EL (cell line): ENCODE measurements around the gene NT5M.

ENCODE experiments used
- DNase-seq: peaks from one replicate; pipeline ENCODE4 v3.0.0-alpha.2; 2016

Gene NT5M

GRCh38 chr17:17343896-17344506 is 40.8 kb downstream of the NT5M start:
- no peak for DNase-seq

DNA sequence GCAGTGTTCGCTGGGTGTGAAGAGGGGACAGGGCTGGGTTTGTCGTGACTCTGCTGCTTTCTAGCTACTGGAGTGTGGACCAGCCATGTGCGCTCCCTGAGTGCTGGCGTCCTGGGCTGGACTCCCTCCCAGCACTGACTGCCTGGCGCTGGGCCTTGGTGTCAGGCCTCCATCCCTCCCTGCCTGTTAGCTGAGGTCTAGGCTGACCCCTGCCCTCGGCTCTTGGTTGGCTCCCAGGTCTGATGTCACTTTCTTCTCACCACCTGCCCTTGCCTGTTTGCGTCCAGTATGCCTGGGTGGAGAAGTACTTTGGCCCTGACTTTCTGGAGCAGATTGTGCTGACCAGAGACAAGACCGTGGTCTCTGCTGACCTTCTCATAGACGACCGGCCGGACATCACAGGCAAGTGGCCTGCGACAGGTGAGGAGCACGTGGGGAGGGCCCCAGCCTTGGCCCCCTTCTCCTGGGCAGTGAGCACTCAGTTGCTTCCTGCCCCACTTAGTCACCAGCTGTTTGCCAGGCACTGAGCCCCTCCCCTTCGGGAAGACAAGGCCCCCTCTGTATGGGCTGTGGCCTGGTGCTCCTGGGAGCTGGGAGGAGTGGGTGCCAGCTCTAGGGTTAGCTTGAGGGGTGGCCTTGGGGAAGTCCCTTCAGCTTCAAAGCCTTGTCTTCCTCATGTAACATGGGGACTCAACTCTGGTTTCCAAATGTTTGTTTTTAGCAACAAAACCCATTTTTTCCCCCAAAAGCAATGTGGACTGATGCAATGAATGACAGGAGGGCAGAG is 41.5 kb downstream of the NT5M start:
- DNase-seq = no peak

GRCh38 chr17:17345294-17345597 is 42.1 kb downstream of the NT5M start:
- no peak for DNase-seq

GRCh38 chr17:17345686-17346427 is 42.7 kb downstream of the NT5M start:
- no peak for DNase-seq

DNA sequence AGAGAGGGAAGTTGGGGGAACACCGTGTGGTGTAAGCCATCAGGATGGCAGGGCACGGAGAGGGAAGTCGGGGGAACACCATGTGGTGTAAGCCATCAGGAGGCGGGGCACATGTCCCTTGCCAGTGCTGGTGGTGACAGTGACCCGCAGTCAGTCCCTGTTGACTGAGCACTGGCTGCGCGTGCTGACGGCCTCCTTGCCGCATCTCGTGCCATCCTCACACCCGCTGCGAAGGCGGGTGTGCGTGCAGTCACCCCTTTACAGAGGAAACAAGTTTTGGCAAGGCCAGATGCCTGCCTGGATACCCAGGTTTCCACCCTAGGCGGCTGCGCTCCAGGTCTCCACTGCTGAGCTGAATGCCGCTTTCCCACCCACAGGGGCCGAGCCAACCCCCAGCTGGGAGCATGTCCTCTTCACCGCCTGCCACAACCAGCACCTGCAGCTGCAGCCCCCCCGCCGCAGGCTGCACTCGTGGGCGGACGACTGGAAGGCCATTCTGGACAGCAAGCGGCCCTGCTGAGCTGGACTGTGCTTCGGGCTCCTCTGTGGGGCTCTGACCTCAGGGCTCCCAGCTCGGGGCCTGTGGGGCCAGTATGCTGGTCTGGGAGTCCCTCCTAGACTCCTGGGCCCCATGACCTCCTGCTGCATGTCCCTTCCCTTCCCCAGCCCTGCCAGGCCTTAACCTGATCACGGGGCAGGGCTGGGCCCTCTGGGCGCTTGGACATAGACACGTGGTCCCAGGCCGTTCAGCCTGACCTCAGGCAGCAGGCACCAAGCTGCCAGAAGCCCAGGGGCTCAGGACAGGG is 43.5 kb downstream of the NT5M start:
- DNase-seq = no peak

DNA sequence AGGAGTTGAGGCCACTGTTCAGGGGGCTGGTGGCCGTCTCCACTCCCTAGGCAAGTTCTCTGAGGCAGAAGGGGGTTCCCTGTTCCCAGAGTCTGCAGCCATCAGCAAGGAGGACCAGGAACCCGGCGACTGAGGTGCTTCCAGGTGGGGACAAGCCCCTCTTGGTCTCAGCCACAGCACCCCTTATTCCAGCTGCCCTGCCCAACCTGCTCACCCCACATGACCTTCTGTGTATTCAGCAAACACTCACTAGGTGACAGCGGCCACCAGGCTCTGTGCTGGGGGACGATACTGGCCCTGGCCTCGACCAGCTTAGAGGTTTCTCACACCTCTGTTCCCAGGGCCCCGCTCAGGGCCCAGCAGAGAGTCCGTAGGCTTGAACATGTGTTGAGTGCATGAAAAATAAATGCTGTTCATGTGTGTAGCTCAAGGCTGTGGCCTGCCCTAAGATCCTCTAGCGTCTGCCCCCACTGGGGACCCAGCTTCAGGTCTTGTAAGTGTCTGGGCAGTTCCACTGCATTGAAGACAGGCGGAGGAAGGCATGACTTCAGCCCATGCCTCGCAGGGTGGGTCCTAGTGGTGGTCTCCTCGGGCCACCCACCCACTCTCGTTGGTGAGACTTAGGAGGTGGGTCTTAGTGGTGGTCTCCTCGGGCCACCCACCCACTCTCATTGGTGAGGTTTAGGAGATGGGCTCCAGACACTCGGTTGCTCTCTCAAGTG is 44.2 kb downstream of the NT5M start:
- DNase-seq = no peak

DNA sequence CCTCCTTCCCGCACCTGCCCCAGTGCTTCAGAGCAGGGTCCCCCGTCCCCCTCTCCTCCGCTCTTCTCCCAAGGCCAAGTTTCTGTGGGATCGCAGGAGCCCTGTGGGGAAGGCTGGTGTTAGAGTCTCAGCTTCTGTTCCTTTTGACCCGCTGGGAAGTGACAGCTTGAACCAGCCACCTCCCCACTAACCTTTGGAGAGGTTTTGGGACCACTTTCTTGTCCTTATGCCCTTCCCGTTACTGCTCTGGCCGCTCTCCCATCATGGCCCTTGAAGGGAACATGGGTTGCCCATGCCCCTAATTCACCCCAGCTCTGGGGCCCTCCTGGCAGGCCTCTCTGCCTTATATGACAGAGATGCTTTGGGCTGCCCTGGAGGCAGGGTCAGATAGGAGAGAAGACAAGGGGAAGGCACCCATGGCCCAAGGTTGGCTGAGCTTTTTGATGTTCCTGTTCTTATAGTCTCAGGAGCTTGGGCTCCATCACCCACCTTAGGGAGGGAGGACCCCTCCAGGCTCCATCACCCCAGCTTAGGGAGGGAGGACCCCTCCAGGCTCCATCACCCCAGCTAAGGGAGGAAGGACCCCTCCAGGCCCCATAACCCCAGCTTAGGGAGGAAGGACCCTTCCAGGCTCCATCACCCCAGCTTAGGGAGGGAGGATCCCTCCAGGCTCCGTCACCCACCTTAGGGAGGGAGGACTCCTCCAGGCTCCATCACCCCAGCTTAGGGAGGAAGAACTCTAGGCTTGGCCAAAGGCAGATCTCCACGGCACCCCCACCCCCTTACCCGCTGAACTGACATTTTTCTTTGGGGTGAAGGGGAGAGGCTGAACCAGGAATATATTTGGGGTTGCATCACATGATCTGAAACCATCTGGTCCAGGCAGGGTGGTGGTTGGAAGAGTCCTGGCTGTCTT is 45.0 kb downstream of the NT5M start:
- no peak for DNase-seq

- no peak for DNase-seq
These were observed 45.9 kb downstream of the NT5M start for GRCh38 chr17:17348872-17349723.

- no peak for DNase-seq
These were observed 46.5 kb downstream of the NT5M start for GRCh38 chr17:17349724-17350106.

DNA sequence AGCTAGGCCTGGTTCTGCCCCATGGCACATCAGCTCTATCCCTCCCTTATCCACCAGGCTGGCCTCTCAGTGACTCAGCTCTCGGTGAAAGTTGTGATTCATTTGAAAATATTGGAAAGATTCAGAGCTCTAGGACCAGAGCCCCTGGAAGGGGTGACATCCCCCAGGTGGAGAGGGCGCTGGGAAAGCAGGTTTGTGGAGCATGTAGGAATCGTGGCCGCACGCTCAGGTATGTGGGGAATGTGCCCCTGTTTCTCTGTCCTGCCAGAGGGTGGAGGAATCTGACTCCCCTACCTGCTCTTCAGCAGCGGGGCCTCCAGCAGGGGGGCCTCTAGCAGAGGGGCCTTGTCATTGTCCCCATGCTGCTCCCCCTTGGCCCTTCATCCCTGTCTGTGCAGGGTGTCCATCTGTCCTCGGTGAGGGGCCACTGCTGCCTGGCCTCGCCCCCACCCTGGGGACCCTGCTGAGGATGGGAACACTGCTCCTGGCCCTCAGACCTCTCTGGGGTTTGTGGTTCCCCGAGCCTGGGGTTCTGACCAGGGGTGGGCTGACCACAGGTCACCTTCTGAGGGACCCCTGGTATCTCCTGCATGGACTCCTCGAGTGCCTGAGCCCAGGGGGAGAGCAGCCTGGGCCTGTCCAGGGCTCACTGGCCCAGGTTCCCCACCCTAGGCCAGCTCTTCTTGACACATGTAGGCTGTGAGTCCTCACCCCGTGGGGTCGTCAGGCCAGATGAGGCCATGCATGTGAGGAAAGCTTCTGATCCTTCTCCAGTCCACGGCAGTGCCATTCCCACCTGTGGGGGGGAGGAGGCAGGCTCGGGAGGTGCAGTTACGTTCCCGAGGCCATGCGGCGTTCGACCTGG is 47.5 kb downstream of the NT5M start:
- DNase-seq = peak; percentile 58

DNA sequence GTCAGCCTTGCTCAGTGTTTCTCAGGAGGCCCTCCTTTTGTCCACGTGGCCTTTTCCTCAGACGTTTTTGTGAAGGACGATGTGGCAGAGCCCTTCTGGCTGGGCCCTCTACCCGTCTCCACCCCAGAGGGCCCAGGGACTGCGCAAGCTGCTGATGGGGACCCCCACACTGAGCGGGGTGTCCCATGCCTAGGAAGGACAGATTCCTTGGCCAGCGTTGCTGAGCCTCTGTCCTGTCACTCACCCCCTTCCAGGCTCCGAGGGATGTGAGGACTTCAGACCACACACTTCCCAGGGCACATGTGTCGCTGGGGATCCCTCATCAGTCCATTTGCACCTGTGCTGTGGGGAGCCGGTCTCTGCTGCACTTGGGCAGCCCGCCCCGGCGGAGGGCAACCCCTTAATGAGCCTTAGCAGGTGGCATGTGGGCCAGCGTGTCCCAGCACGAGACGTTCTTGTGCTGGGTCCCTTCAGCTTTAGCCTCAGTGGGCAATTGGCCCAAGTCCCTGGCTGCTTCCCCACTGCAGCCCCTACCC is 48.3 kb downstream of the NT5M start:
- DNase-seq = no peak

- DNase-seq = peak; percentile 80
These were observed 49.0 kb downstream of the NT5M start for GRCh38 chr17:17351901-17352781.

DNA sequence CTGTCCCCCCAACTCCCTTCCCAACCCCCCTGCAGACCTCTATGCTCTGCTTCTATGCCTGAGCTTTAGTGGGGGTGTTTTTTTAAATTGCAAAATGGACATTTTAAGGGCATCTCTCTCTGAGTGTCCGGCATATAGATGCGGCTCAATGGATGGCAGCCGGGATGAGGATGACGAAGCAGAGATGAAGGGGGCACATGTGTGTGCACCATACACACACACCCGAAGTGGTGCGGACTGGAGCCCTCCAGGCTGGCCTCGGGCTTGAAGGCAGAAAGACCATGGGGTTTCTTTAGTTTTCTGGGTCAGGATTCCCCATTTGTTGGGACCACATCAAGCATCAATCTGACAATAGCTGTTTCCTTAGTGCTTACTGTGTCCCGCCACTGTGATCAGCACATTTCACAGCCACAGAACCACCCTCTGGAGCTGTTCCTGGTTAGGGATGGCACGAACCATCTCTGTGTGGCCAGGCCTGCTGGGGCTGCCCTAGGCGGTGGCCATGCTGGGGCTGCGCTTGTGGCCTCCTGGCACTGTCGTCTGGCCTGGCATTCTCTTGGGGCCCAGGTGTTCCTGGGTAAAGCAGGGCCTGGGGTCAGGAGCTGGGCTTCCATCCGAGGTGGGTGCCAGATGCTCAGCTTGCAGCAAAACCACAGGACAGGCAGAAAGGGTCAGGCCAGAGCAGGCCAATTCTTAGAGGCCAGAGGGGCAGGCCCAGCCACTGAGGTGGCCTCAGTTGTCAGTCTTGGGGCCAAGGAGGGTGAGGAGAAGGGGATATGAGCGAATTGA is 49.9 kb downstream of the NT5M start:
- DNase-seq = no peak

GRCh38 chr17:17353625-17354484 is 50.7 kb downstream of the NT5M start:
- no peak for DNase-seq

- DNase-seq = peak; percentile 66
These were observed 51.6 kb downstream of the NT5M start for GRCh38 chr17:17354560-17355349.
